H9 (cell line): ENCODE measurements around the gene STXBP6. TPM values are rescaled to one million over a fixed set of nuclear protein-coding genes. Genes with fewer than 3 reads are reported as not detected.

Experiments
- DNase-seq: peaks from one replicate; pipeline ENCODE4 v3.0.0-alpha.2; 2017
- H2AFZ ChIP-seq: one replicate; pipeline ENCODE4 v1.6.1; 2013; ENCODE audit warnings: mild to moderate bottlenecking, low read length, control low read depth, moderate library complexity
- H2AK5ac ChIP-seq: 2 replicates; pipeline ENCODE4 v1.6.1; 2013; ENCODE audit warnings: low read length, control low read depth, mixed read lengths; ENCODE audit not compliant: insufficient read length
- H2BK120ac ChIP-seq: one replicate; pipeline ENCODE4 v1.6.1; 2013; ENCODE audit warnings: low read depth, mild to moderate bottlenecking, low read length, control low read depth, inconsistent platforms; ENCODE audit not compliant: poor library complexity, severe bottlenecking
- H2BK12ac ChIP-seq: 2 replicates; pipeline ENCODE4 v1.6.1; 2013; ENCODE audit warnings: low read length, control low read depth, mixed read lengths, low read depth; ENCODE audit not compliant: insufficient read length
- H2BK15ac ChIP-seq: 2 replicates; pipeline ENCODE4 v1.6.1; 2013; ENCODE audit warnings: low read depth, low read length, control low read depth
- H2BK20ac ChIP-seq: one replicate; pipeline ENCODE4 v1.6.1; 2013; ENCODE audit warnings: low read depth, mild to moderate bottlenecking, low read length, control low read depth, inconsistent platforms; ENCODE audit not compliant: poor library complexity, severe bottlenecking
- H2BK5ac ChIP-seq: 2 replicates; pipeline ENCODE4 v1.6.1; 2013; ENCODE audit warnings: low read length, control low read depth, mixed read lengths; ENCODE audit not compliant: insufficient read length
- H3K14ac ChIP-seq: 2 replicates; pipeline ENCODE4 v1.6.1; 2013; ENCODE audit warnings: low read length, control low read depth; ENCODE audit not compliant: insufficient read depth
- H3K18ac ChIP-seq: 2 replicates; pipeline ENCODE4 v1.6.1; 2013; ENCODE audit warnings: low read depth, mild to moderate bottlenecking, mixed read lengths, low read length, control low read depth; ENCODE audit not compliant: insufficient read length
- H3K23ac ChIP-seq: 2 replicates; pipeline ENCODE4 v1.6.1; 2013; ENCODE audit warnings: low read length, control low read depth, mixed read lengths, low read depth; ENCODE audit not compliant: insufficient read length
- H3K23me2 ChIP-seq: 2 replicates; pipeline ENCODE4 v1.6.1; 2013; ENCODE audit warnings: low read depth, mild to moderate bottlenecking, mixed read lengths, low read length, control low read depth; ENCODE audit not compliant: insufficient read length, poor library complexity, severe bottlenecking
- H3K27ac ChIP-seq: 2 replicates; pipeline ENCODE4 v1.5.1; 2013; ENCODE audit warnings: low read length, control low read depth, mixed read lengths, low read depth; ENCODE audit not compliant: insufficient read length
- H3K27me3 ChIP-seq: 2 replicates; pipeline ENCODE4 v1.6.1; 2013; ENCODE audit warnings: low read length, control low read depth, inconsistent platforms; ENCODE audit not compliant: insufficient read depth
- H3K4ac ChIP-seq: 2 replicates; pipeline ENCODE4 v1.6.1; 2013; ENCODE audit warnings: low read depth, mild to moderate bottlenecking, control low read depth, inconsistent platforms, low read length, moderate library complexity
- H3K4me1 ChIP-seq: 2 replicates; pipeline ENCODE4 v1.6.1; 2013; ENCODE audit warnings: low read length, control low read depth, inconsistent platforms; ENCODE audit not compliant: insufficient read depth
- H3K4me2 ChIP-seq: 2 replicates; pipeline ENCODE4 v1.6.1; 2013; ENCODE audit warnings: low read length, control low read depth, mixed read lengths; ENCODE audit not compliant: insufficient read length, insufficient read depth
- H3K56ac ChIP-seq: 2 replicates; pipeline ENCODE4 v1.6.1; 2013; ENCODE audit warnings: low read depth, mild to moderate bottlenecking, mixed read lengths, low read length, control low read depth; ENCODE audit not compliant: insufficient read length
- H3K79me1 ChIP-seq: 2 replicates; pipeline ENCODE4 v1.6.1; 2013; ENCODE audit warnings: low read depth, mild to moderate bottlenecking, moderate library complexity, low read length, control low read depth, inconsistent platforms; ENCODE audit not compliant: insufficient read depth, poor library complexity, severe bottlenecking
- H3K79me2 ChIP-seq: 2 replicates; pipeline ENCODE4 v1.6.1; 2013; ENCODE audit warnings: low read length, control low read depth, inconsistent platforms; ENCODE audit not compliant: insufficient read depth
- H3K9ac ChIP-seq: 2 replicates; pipeline ENCODE4 v1.6.1; 2013; ENCODE audit warnings: low read length, control low read depth, mixed read lengths; ENCODE audit not compliant: insufficient read length; ENCODE audit errors: extremely low read depth
- H3K9me3 ChIP-seq: one replicate; pipeline ENCODE4 v1.6.1; 2013; ENCODE audit warnings: low read depth, low read length, inconsistent platforms; ENCODE audit not compliant: control insufficient read depth
- H3T11ph ChIP-seq: one replicate; pipeline ENCODE4 v1.6.1; 2013; ENCODE audit warnings: mild to moderate bottlenecking, low read length, control low read depth, inconsistent platforms
- H4K20me1 ChIP-seq: one replicate; pipeline ENCODE4 v1.6.1; 2013; ENCODE audit not compliant: control insufficient read depth, insufficient read length, insufficient read depth
- H4K5ac ChIP-seq: 2 replicates; pipeline ENCODE4 v1.6.1; 2013; ENCODE audit warnings: low read depth, mild to moderate bottlenecking, mixed read lengths, low read length, control low read depth; ENCODE audit not compliant: insufficient read length
- H4K8ac ChIP-seq: replicated peaks from 2 replicates; pipeline ENCODE4 v1.6.1; 2013; ENCODE audit warnings: low read length, control low read depth, mixed read lengths, low read depth; ENCODE audit not compliant: insufficient read length
- H4K91ac ChIP-seq: 2 replicates; pipeline ENCODE4 v1.6.1; 2013; ENCODE audit warnings: low read depth, mild to moderate bottlenecking, moderate library complexity, mixed read lengths, low read length, control low read depth; ENCODE audit not compliant: insufficient read length
- H3K27ac Mint-ChIP-seq, 3 experiments: 2 replicates in 2 of 3; 3 replicates in 1 of 3; pipeline ENCODE4 v1.8.0; 2020 to 2021; ENCODE audit warnings: mixed read lengths in 3 of 3, mild to moderate bottlenecking in 1 of 3, moderate library complexity in 1 of 3
- H3K27me3 Mint-ChIP-seq: 2 replicates; pipeline ENCODE4 v1.8.0; 2021; ENCODE audit warnings: low read depth, mild to moderate bottlenecking, moderate library complexity, mixed read lengths
- H3K36me3 Mint-ChIP-seq, 3 experiments: 2 replicates in 2 of 3; 3 replicates in 1 of 3; pipeline ENCODE4 v1.8.0; 2020 to 2021; ENCODE audit warnings: low read depth in 3 of 3, mixed read lengths in 3 of 3; ENCODE audit not compliant: insufficient read depth in 1 of 3
- H3K4me1 Mint-ChIP-seq, 2 experiments: 2 replicates each; pipeline ENCODE4 v1.8.0; 2020; ENCODE audit warnings: mixed read lengths in 2 of 2
- H3K4me3 Mint-ChIP-seq, 2 experiments: 2 replicates in 1 of 2; 3 replicates in 1 of 2; pipeline ENCODE4 v1.8.0; 2020 to 2021; ENCODE audit warnings: mild to moderate bottlenecking in 2 of 2, mixed read lengths in 2 of 2, moderate library complexity in 1 of 2
- H3K9me3 Mint-ChIP-seq, 2 experiments: 2 replicates in 1 of 2; 3 replicates in 1 of 2; pipeline ENCODE4 v1.8.0; 2020; ENCODE audit warnings: mild to moderate bottlenecking in 2 of 2, mixed read lengths in 2 of 2, moderate library complexity in 1 of 2
- WGBS: extraction: QIAGEN DNeasy Blood & Tissue Kit; methylation state at CpG from one replicate; pipeline ENCODE4 v1.1.7; 2013; ENCODE audit warnings: missing lambda C conversion rate, low lambda C conversion rate, mixed read lengths; ENCODE audit not compliant: insufficient read length; ENCODE audit errors: extremely low coverage; 5-methylcytosine and 5-hydroxymethylcytosine counted together
- total RNA-seq: library from RNA; stranded (reverse); gene quantifications from 2 replicates; pipeline ENCODE4 v1.2.1, GENCODE V29; 2021
- TF ChIP-seq, protein P1 (sequence below): fragments of 200-600 bp; sonication (generic); conservative IDR thresholded peaks from 3 replicates; pipeline ENCODE4 v1.8.0; 2021; ENCODE audit warnings: antibody characterized with exemption, mild to moderate bottlenecking

The STXBP6 gene
- total RNA-seq, 1 experiment from 2014 or later: 3.6 TPM

DNA sequence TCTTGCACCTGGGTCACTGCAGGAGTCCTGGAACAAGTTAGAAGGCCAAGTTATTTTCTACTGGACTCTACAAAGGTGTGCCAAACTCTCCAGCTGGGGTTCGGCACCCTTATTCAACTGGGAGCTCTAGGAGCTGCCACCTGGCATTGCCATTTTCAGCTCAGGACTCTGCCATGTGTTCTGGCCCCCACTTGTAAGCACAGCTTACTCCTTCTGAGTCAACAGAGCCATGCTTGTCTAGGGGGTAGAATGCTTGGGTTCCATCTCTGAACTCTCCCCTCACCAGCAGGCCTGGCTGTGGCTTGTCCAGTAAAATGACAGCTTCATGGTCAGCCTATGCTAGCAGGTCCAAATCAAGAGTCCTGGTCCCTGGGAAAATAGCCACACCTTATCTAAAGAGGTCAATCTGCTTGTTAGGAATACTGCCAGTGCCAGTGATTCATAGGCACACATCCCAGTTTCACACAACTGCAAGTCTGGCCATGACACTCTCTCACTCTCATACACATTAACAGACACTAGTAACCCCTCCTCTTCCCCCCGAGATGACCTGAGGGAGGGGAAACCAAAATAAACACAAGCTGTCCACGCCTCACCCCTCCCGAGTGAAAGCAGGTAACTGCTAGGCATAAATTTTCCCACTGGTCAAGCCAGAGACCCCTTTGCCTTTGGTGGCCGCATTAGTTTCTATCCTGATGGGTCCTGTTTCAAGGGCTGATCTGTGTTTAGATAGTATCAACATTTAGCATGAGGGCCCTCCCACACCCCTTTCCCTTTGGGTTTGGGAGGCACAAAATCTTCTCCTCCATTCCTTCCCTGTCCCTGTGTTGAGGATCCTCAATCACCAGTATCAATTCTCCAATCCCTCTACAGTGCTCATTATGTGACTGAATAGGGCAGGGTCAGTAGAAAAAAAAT lies 233.7 kb downstream of the STXBP6 start:
- H4K8ac ChIP-seq: no peak overlapping the region
- H3K27me3 Mint-ChIP-seq: no peaks in the 10 kb centered on the region
- no peak overlapping the region for H4K5ac ChIP-seq
- H3K27me3 ChIP-seq: no peaks in the 10 kb centered on the region
- H3K79me1 ChIP-seq: no peaks in the 10 kb centered on the region
- H3T11ph ChIP-seq: no peak overlapping the region
- H3K27ac ChIP-seq: no peak overlapping the region
- no peak overlapping the region for H3K9ac ChIP-seq
- no peaks in the 10 kb centered on the region for H3K4me1 ChIP-seq
- no peak overlapping the region for H2BK120ac ChIP-seq
- H3K36me3 Mint-ChIP-seq: no peaks in the 10 kb centered on the region
- H2BK15ac ChIP-seq: no peak overlapping the region
- no peak overlapping the region for H3K56ac ChIP-seq
- no peak overlapping the region for H3K23ac ChIP-seq
- no peak overlapping the region for H3K4me3 Mint-ChIP-seq
- H3K14ac ChIP-seq: no peak overlapping the region; the same call in 1 of the 2 replicates
- no peaks in the 10 kb centered on the region for H3K23me2 ChIP-seq
- peak overlapping the region in 2 of 3 experiments; percentile 51 to 71; a peak in 2 of 7 replicates for H3K27ac Mint-ChIP-seq
- H3K4me1 Mint-ChIP-seq: peaks cover 6 to 13% of the 10 kb centered on the region in 2 experiments
- H3K4me2 ChIP-seq: no peak overlapping the region
- no peaks in the 10 kb centered on the region for H3K9me3 ChIP-seq
- no peak overlapping the region for H2AFZ ChIP-seq
- H3K4ac ChIP-seq: no peak overlapping the region
- H4K20me1 ChIP-seq: no peaks in the 10 kb centered on the region
- H3K18ac ChIP-seq: no peak overlapping the region
- no peak overlapping the region for H2AK5ac ChIP-seq
- no peak overlapping the region for H2BK20ac ChIP-seq
- no peak overlapping the region for H2BK12ac ChIP-seq
- WGBS: no CpG with 5 or more reads among the region's 5 CpGs
- DNase-seq: no peak
- H3K79me2 ChIP-seq: no peaks in the 10 kb centered on the region
- TF ChIP-seq, protein P1, sequence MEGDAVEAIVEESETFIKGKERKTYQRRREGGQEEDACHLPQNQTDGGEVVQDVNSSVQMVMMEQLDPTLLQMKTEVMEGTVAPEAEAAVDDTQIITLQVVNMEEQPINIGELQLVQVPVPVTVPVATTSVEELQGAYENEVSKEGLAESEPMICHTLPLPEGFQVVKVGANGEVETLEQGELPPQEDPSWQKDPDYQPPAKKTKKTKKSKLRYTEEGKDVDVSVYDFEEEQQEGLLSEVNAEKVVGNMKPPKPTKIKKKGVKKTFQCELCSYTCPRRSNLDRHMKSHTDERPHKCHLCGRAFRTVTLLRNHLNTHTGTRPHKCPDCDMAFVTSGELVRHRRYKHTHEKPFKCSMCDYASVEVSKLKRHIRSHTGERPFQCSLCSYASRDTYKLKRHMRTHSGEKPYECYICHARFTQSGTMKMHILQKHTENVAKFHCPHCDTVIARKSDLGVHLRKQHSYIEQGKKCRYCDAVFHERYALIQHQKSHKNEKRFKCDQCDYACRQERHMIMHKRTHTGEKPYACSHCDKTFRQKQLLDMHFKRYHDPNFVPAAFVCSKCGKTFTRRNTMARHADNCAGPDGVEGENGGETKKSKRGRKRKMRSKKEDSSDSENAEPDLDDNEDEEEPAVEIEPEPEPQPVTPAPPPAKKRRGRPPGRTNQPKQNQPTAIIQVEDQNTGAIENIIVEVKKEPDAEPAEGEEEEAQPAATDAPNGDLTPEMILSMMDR: no peak
- H3K9me3 Mint-ChIP-seq: no peaks in the 10 kb centered on the region
- no peak overlapping the region for H2BK5ac ChIP-seq
- no peak overlapping the region for H4K91ac ChIP-seq
